B cell (primary cell): ENCODE measurements around the gene GPR180. TPM values are rescaled to one million over a fixed set of nuclear protein-coding genes. Genes with fewer than 3 reads are reported as not detected.

Experiments
- ATAC-seq: fragments of 200-7000 bp; cut with Tn5 transposase; one replicate; pipeline ENCODE4 v1.10.0; 2021; ENCODE audit warnings: low read depth, mild to moderate bottlenecking, moderate number of reproducible peaks, moderate library complexity
- CTCF ChIA-PET: fragments of 350-600 bp; sonication (Branson Sonifier 250); formaldehyde crosslinking; loops from one replicate; lab custom pipeline; 2021; ENCODE audit warnings: antibody characterized with exemption, inconsistent platforms; lab: Charles Lee
- POLR2A ChIA-PET: fragments of 350-600 bp; sonication (Branson Sonifier 250); formaldehyde crosslinking; loops from one replicate; lab custom pipeline; 2021; ENCODE audit warnings: antibody characterized with exemption; lab: Charles Lee
- DNase-seq: peaks from one replicate; pipeline ENCODE4 v3.0.0; 2013
- H2AFZ ChIP-seq: 2 replicates; pipeline ENCODE4 v1.6.1; 2012; ENCODE audit warnings: mild to moderate bottlenecking, low read depth, low read length; ENCODE audit not compliant: insufficient read depth, poor library complexity, severe bottlenecking
- H3K27ac ChIP-seq, 2 donors: 1 replicate in 1 of 2; 2 replicates in 1 of 2; pipeline ENCODE4 v1.5.1; 2012 to 2013; ENCODE audit warnings: low read length in 2 of 2, mild to moderate bottlenecking in 2 of 2, moderate library complexity in 1 of 2
- H3K27me3 ChIP-seq, 4 experiments: fragments of 200-600 bp in 1 of 4; sonication (generic) in 1 of 4; replicated peaks in 1 of 4; 1 replicate in 2 of 4; 2 replicates in 2 of 4; pipeline versions ENCODE4 v1.6.1 to v1.7.0; 2013 to 2016; ENCODE audit warnings: low read length in 3 of 4, mild to moderate bottlenecking in 2 of 4, mixed read lengths in 1 of 4, moderate library complexity in 1 of 4; ENCODE audit not compliant: insufficient read depth in 4 of 4, control insufficient read depth in 3 of 4; ENCODE audit errors: control extremely low read depth in 1 of 4
- H3K36me3 ChIP-seq, 2 experiments: replicated peaks in 1 of 2; 1 replicate in 1 of 2; 2 replicates in 1 of 2; pipeline versions ENCODE4 v1.6.1 to v1.7.1; 2013; ENCODE audit warnings: low read length in 1 of 2; ENCODE audit not compliant: insufficient read depth in 2 of 2, control insufficient read depth in 1 of 2; ENCODE audit errors: control extremely low read depth in 1 of 2, extremely low read depth in 1 of 2
- H3K4me1 ChIP-seq, 2 donors: fragments of 200-600 bp in 1 of 2; sonication (generic) in 1 of 2; 1 replicate in 1 of 2; 2 replicates in 1 of 2; pipeline versions ENCODE4 v1.5.1 to v1.6.1; 2013 to 2017; ENCODE audit warnings: low read length in 2 of 2; ENCODE audit not compliant: control insufficient read depth in 2 of 2, insufficient read depth in 2 of 2
- H3K4me2 ChIP-seq: replicated peaks from 2 replicates; pipeline ENCODE3; 2012; ENCODE audit warnings: mild to moderate bottlenecking, low read depth, low read length; ENCODE audit not compliant: poor library complexity, severe bottlenecking
- H3K4me3 ChIP-seq, 5 experiments: fragments of 200-600 bp in 1 of 5; sonication (generic) in 1 of 5; 1 replicate in 3 of 5; 2 replicates in 2 of 5; pipeline versions ENCODE4 v1.5.1 to v1.7.0; 2011 to 2016; ENCODE audit warnings: low read length in 4 of 5, mild to moderate bottlenecking in 4 of 5, low read depth in 2 of 5, control low read depth in 1 of 5, moderate library complexity in 1 of 5; ENCODE audit not compliant: insufficient read depth in 1 of 5; ENCODE audit errors: control extremely low read depth in 1 of 5, extremely low read depth in 1 of 5
- H3K79me2 ChIP-seq: fragments of 200-600 bp; sonication (generic); one replicate; pipeline ENCODE4 v1.6.0; 2016; ENCODE audit warnings: low read length; ENCODE audit not compliant: control insufficient read depth, insufficient read depth
- H3K9ac ChIP-seq: fragments of 200-600 bp; sonication (generic); 2 replicates; pipeline ENCODE4 v1.6.1; 2017; ENCODE audit warnings: mild to moderate bottlenecking, low read length, moderate library complexity
- H3K9me3 ChIP-seq, 3 donors: one replicate each; pipeline versions ENCODE4 v1.6.1 to v1.7.1; 2013; ENCODE audit warnings: low read length in 2 of 3; ENCODE audit not compliant: control insufficient read depth in 2 of 3, insufficient read depth in 1 of 3; ENCODE audit errors: control extremely low read depth in 1 of 3
- H4K20me1 ChIP-seq: 2 replicates; pipeline ENCODE4 v1.6.0; 2012; ENCODE audit warnings: mild to moderate bottlenecking, low read length; ENCODE audit not compliant: insufficient read depth, control insufficient read depth, poor library complexity, severe bottlenecking
- H3K27ac Mint-ChIP-seq: one replicate; pipeline ENCODE4 v1.8.0; 2021; ENCODE audit warnings: mixed read lengths
- H3K27me3 Mint-ChIP-seq: one replicate; pipeline ENCODE4 v1.8.0; 2021; ENCODE audit warnings: mixed read lengths
- H3K4me1 Mint-ChIP-seq: one replicate; pipeline ENCODE4 v1.8.0; 2021; ENCODE audit warnings: mixed read lengths
- H3K4me3 Mint-ChIP-seq: one replicate; pipeline ENCODE4 v1.8.0; 2021; ENCODE audit warnings: mixed read lengths
- H3K9me3 Mint-ChIP-seq: one replicate; pipeline ENCODE4 v1.8.0; 2022; ENCODE audit warnings: mixed read lengths; ENCODE audit not compliant: insufficient read depth
- CTCF ChIP-seq: fragments of 200-600 bp; IDR thresholded peaks from one replicate; pipeline ENCODE4 v1.8.0; 2022; ENCODE audit warnings: antibody characterized with exemption, mild to moderate bottlenecking
- EZH2 ChIP-seq: IDR thresholded peaks from 2 replicates; pipeline ENCODE4 v1.6.1; 2012; ENCODE audit warnings: borderline replicate concordance, low read depth, mild to moderate bottlenecking, moderate library complexity, low read length; ENCODE audit not compliant: insufficient read depth, poor library complexity, severe bottlenecking
- WGBS: methylation state at CpG from one replicate; pipeline ENCODE4 v1.1.5; 2013; ENCODE audit warnings: missing lambda C conversion rate; ENCODE audit not compliant: insufficient coverage; 5-methylcytosine and 5-hydroxymethylcytosine counted together
- intact Hi-C: fragments of 100-400 bp; cut with micrococcal nuclease; formaldehyde crosslinking; loops from one replicate; pipeline ENCODE4 v1.10.0; 2022
- polyA plus RNA-seq: library from polyadenylated mRNA; depleted of rRNA; stranded (reverse); fragments of >200 nt; gene quantifications from 2 replicates; pipeline ENCODE4 v1.2.3, GENCODE V29; 2012
- total RNA-seq, 2 donors: library from RNA; stranded (reverse); fragments of 120-200 nt in 1 of 2; gene quantifications; 1 replicate in 1 of 2; 2 replicates in 1 of 2; pipeline versions ENCODE4 v1.2.3 to v1.2.4, GENCODE V29; 2013 to 2022

Gene GPR180
- total and polyA plus RNA-seq, 2 donors (not counting 1 experiment from before 2014, with no cell fraction given), result 1.2 to 4.7 TPM

GRCh38 chr13:94672400-94672799 lies 70.7 kb downstream of the GPR180 start:
- Histone ChIP-seq H3K9me3 (peaks cover 0 to 2% (median 0%) of the 10 kb centered on the region in 3 donors), H3K4me2 (no peak overlapping the region), H2AFZ (no peak overlapping the region), H3K4me3 (no peak overlapping the region), H3K9ac (no peak overlapping the region), H3K36me3 (no peaks in the 10 kb centered on the region), H3K27ac (no peak overlapping the region), H4K20me1 (no peaks in the 10 kb centered on the region), H3K4me1 (no peaks in the 10 kb centered on the region), H3K79me2 (no peaks in the 10 kb centered on the region), H3K27me3 (peaks cover 0 to 9% (median 3%) of the 10 kb centered on the region in 4 experiments)
- Mint-ChIP-seq H3K27ac (no peak overlapping the region), H3K4me3 (no peak overlapping the region), H3K9me3 (no peaks in the 10 kb centered on the region), H3K27me3 (peaks cover 9% of the 10 kb centered on the region), H3K4me1 (no peaks in the 10 kb centered on the region)
- TF ChIP-seq EZH2, result no peak
- TF ChIP-seq CTCF, result no peak
- intact Hi-C loops, result no loop called here
- ChIA-PET CTCF (interaction anchor here (1.2 to 2.0 kb wide), 2 partner anchors 9 to 732 kb away, joined by 4 to 8 read pairs; no protein-coding TSS in a partner anchor), POLR2A (no interaction called here)
- ATAC-seq, result no peak
- no CpG with 5 or more reads among the region's 2 CpGs for WGBS
- DNase-seq, result no peak

GRCh38 chr13:94673851-94674250 lies 72.2 kb downstream of the GPR180 start:
- ChIA-PET POLR2A (no interaction called here), CTCF (interaction anchor here (0.7 to 3.0 kb wide), 3 partner anchors 19 to 729 kb away, joined by 3 to 17 read pairs (median 4); no protein-coding TSS in a partner anchor)
- no peaks in the 10 kb centered on the region for H3K4me1 ChIP-seq
- peaks cover 17% of the 10 kb centered on the region for H3K27me3 Mint-ChIP-seq
- DNase-seq (no peak), ATAC-seq (no peak)
- H4K20me1 ChIP-seq, result no peaks in the 10 kb centered on the region
- peaks cover 0 to 13% (median 4%) of the 10 kb centered on the region in 4 experiments for H3K27me3 ChIP-seq
- no peaks in the 10 kb centered on the region for H3K9me3 Mint-ChIP-seq
- H3K9me3 ChIP-seq, result no peaks in the 10 kb centered on the region
- H2AFZ ChIP-seq, result no peak overlapping the region
- TF ChIP-seq EZH2, result no peak
- no peak for TF ChIP-seq CTCF
- H3K4me3 ChIP-seq, result no peak overlapping the region
- H3K4me2 ChIP-seq, result no peak overlapping the region
- no peak overlapping the region for H3K27ac ChIP-seq
- no peak overlapping the region for H3K9ac ChIP-seq
- intact Hi-C loops, result no loop called here
- H3K4me1 Mint-ChIP-seq, result no peaks in the 10 kb centered on the region
- H3K4me3 Mint-ChIP-seq, result no peak overlapping the region
- H3K79me2 ChIP-seq, result no peaks in the 10 kb centered on the region
- no peak overlapping the region for H3K27ac Mint-ChIP-seq
- 78% methylated on average over 3 of the region's 5 CpGs for WGBS
- no peaks in the 10 kb centered on the region for H3K36me3 ChIP-seq
